HCT116 (cell line): ENCODE data around the gene GJB2. TPM values are rescaled to one million over a fixed set of nuclear protein-coding genes. Genes with fewer than 3 reads are reported as not detected.

Source experiments
- ATAC-seq: fragments of 200-7000 bp; cut with Tn5 transposase; 2 replicates; pipeline ENCODE4 v1.9.1; 2020; ENCODE audit warnings: mild to moderate bottlenecking, moderate library complexity
- BruUV-seq: library from RNA; stranded (reverse); fragments of 400-500 nt; replicated peaks from 2 replicates; lab custom pipeline; 2021; lab: Mats Ljungman, UMichigan
- CTCF ChIA-PET: fragments of 300-600 bp; sonication (Branson Sonifier 250); formaldehyde crosslinking; loops from one replicate; lab custom pipeline; 2021; ENCODE audit warnings: antibody characterized with exemption; lab: Charles Lee
- POLR2A ChIA-PET: fragments of 300-600, 350-600 bp; sonication (Branson Sonifier 250); formaldehyde crosslinking; loops from one replicate; lab custom pipeline; 2021; ENCODE audit warnings: antibody characterized with exemption; lab: Charles Lee
- RAD21 ChIA-PET, 2 experiments: fragments of 300-600 bp; sonication (Branson Sonifier 250); formaldehyde crosslinking; loops; one replicate each; lab custom pipeline; 2023; ENCODE audit warnings: low total read pairs in 2 of 2; ENCODE audit not compliant: uncharacterized antibody in 2 of 2, unreplicated experiment in 2 of 2, low non-redundant PET in 1 of 2; lab: Charles Lee
- DNase-seq: peaks from one replicate; pipeline ENCODE4 v3.0.0-alpha.2; 2010; ENCODE audit warnings: low read depth, low spot score
- H2AFZ ChIP-seq: fragments of 200-600 bp; shearing (Covaris generic), sonication (generic); 2 replicates; pipeline ENCODE4 v1.6.1; 2017; ENCODE audit warnings: low read depth, mixed run types, mixed read lengths, antibody characterized with exemption, low read length; ENCODE audit not compliant: poor library complexity, severe bottlenecking
- H3K27ac ChIP-seq: 2 replicates; pipeline ENCODE4 v1.5.1; 2012; ENCODE audit warnings: low read depth, low read length
- H3K27me3 ChIP-seq: fragments of 200-600 bp; sonication (generic); 2 replicates; pipeline ENCODE4 v1.6.1; 2016; ENCODE audit warnings: mixed run types, low read length, mixed read lengths; ENCODE audit not compliant: insufficient read depth
- H3K36me3 ChIP-seq, 2 experiments: fragments of 200-500 bp in 1 of 2; fragments of 200-600 bp in 1 of 2; sonication (Bioruptor generic) in 1 of 2; sonication (generic) in 1 of 2; 2 replicates each; pipeline versions ENCODE4 v1.5.1 to v1.6.1; 2014 to 2016; ENCODE audit warnings: low read length in 2 of 2, inconsistent platforms in 1 of 2, mixed read lengths in 1 of 2, mixed run types in 1 of 2; ENCODE audit not compliant: insufficient read depth in 2 of 2, control insufficient read depth in 1 of 2
- H3K4me1 ChIP-seq, 2 experiments: fragments of 200-600 bp in 1 of 2; sonication (generic) in 1 of 2; 2 replicates each; pipeline versions ENCODE4 v1.5.1 to v1.6.1; 2012 to 2017; ENCODE audit warnings: low read length in 2 of 2, inconsistent platforms in 1 of 2, mild to moderate bottlenecking in 1 of 2, mixed read lengths in 1 of 2, mixed run types in 1 of 2, moderate library complexity in 1 of 2; ENCODE audit not compliant: insufficient read depth in 2 of 2, control insufficient read depth in 1 of 2
- H3K4me2 ChIP-seq: fragments of 200-600 bp; sonication (generic); 2 replicates; pipeline ENCODE4 v1.6.1; 2017; ENCODE audit warnings: mixed run types, low read length, mixed read lengths
- H3K4me3 ChIP-seq, 2 experiments: fragments of 200-600 bp in 1 of 2; sonication (generic) in 1 of 2; replicated peaks in 1 of 2; 2 replicates each; pipeline ENCODE4 v1.5.1; 2011 to 2016; ENCODE audit warnings: low read length in 2 of 2, control low read depth in 1 of 2, low read depth in 1 of 2, mild to moderate bottlenecking in 1 of 2, mixed read lengths in 1 of 2, mixed run types in 1 of 2
- H3K79me2 ChIP-seq: fragments of 200-600 bp; sonication (generic); 2 replicates; pipeline ENCODE4 v1.6.1; 2017; ENCODE audit warnings: mild to moderate bottlenecking, mixed run types, low read length, moderate library complexity, mixed read lengths; ENCODE audit not compliant: insufficient read depth
- H3K9ac ChIP-seq: fragments of 200-600 bp; sonication (generic); 2 replicates; pipeline ENCODE4 v1.6.1; 2016; ENCODE audit warnings: low read length, mixed read lengths
- H3K9me2 ChIP-seq: fragments of 200-600 bp; sonication (generic), shearing (Covaris generic); 2 replicates; pipeline ENCODE4 v1.6.1; 2017; ENCODE audit warnings: mixed run types, mild to moderate bottlenecking, moderate library complexity; ENCODE audit not compliant: insufficient read depth
- H3K9me3 ChIP-seq, 2 experiments: fragments of 200-500 bp in 1 of 2; fragments of 200-600 bp in 1 of 2; sonication (Bioruptor generic) in 1 of 2; sonication (generic) in 1 of 2; 2 replicates each; pipeline ENCODE4 v1.6.1; 2014 to 2017; ENCODE audit warnings: low read length in 2 of 2, mixed read lengths in 2 of 2, inconsistent platforms in 1 of 2, low read depth in 1 of 2, mild to moderate bottlenecking in 1 of 2, mixed run types in 1 of 2, moderate library complexity in 1 of 2; ENCODE audit not compliant: control insufficient read depth in 1 of 2, insufficient read depth in 1 of 2
- H4K20me1 ChIP-seq: fragments of 200-600 bp; sonication (generic), shearing (Covaris generic); 2 replicates; pipeline ENCODE4 v1.6.1; 2017; ENCODE audit warnings: mixed run types, mild to moderate bottlenecking, moderate library complexity; ENCODE audit not compliant: insufficient read depth
- EGR1 ChIP-seq: IDR thresholded peaks from 2 replicates; pipeline ENCODE4 v1.6.1; 2012; ENCODE audit warnings: low read depth
- EZH2 ChIP-seq: fragments of 200-600 bp; sonication (generic); IDR thresholded peaks from 2 replicates; pipeline ENCODE4 v1.6.1; 2017; ENCODE audit warnings: antibody characterized with exemption, mixed run types
- FOSL1 ChIP-seq: IDR thresholded peaks from 2 replicates; pipeline ENCODE4 v1.6.1; 2012; ENCODE audit warnings: low read depth
- POLR2AphosphoS5 ChIP-seq: IDR thresholded peaks from 2 replicates; pipeline ENCODE4 v1.6.1; 2011; ENCODE audit warnings: mild to moderate bottlenecking, low read depth, low read length, moderate library complexity
- RAD21 ChIP-seq: IDR thresholded peaks from 2 replicates; pipeline ENCODE4 v1.6.1; 2012; ENCODE audit warnings: low read depth, mild to moderate bottlenecking
- SP1 ChIP-seq: IDR thresholded peaks from 2 replicates; pipeline ENCODE4 v1.6.1; 2012; ENCODE audit warnings: low read depth
- TCF7L2 ChIP-seq: IDR thresholded peaks from 2 replicates; pipeline ENCODE4 v1.7.0; 2011; ENCODE audit warnings: borderline replicate concordance, inconsistent platforms; ENCODE audit not compliant: insufficient read depth, insufficient read length; ENCODE audit errors: extremely low read depth
- ZFX ChIP-seq: fragments of 450-650 bp; IDR thresholded peaks from 2 replicates; pipeline ENCODE4 v1.6.1; 2017
- ZNF274 ChIP-seq: fragments of 200-500 bp; sonication (Bioruptor generic); IDR thresholded peaks from 2 replicates; pipeline ENCODE4 v1.6.1; 2014; ENCODE audit warnings: mild to moderate bottlenecking, low read depth, low read length, inconsistent platforms
- intact Hi-C: fragments of 100-400 bp; cut with micrococcal nuclease; formaldehyde crosslinking; loops from 2 replicates; pipeline ENCODE4 v1.10.0; 2022
- total RNA-seq: library from RNA; stranded (reverse); gene quantifications from one replicate; pipeline ENCODE4 v1.2.1, GENCODE V29; 2021; ENCODE audit not compliant: unreplicated experiment
- TF ChIP-seq, protein P1 (sequence below): IDR thresholded peaks from 2 replicates; pipeline ENCODE4 v1.6.1; 2012; ENCODE audit warnings: low read depth

Gene GJB2
- total RNA-seq, 1 experiment from 2014 or later = 44.7 TPM

DNA sequence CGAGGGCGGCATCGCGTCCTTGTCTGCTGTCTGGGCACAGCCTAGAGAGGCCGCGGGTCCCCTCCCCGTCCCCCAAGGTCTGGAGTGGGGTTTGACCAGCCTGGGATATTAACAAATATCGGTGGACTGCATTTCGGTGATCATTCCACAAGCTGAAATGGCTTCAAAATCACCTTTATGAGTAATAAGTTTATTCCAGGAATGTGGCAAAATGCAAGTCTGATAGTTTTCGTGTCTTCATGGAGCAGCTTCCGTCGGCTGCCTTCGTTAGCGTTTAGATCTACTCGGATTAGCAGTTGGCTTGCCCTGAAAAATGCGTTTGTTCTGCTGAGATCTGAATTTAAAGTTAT, 30.8 kb downstream of the GJB2 start:
- H3K36me3 ChIP-seq = no peaks in the 10 kb centered on the region
- H2AFZ ChIP-seq = peak overlapping the region; percentile 16
- intact Hi-C loops = loop anchor here (2.0 to 5.0 kb wide), 3 partner anchors 35 to 125 kb away; no protein-coding TSS in a partner anchor
- ChIA-PET CTCF (interaction anchor here (1.1 kb wide), 1 partner anchor 34 kb away, joined by 3 read pairs; no protein-coding TSS in a partner anchor), POLR2A (interaction anchor here (1.0 kb wide), 1 partner anchor 34 kb away, joined by 3 read pairs; no protein-coding TSS in a partner anchor), RAD21 (no interaction called here)
- no peak for ATAC-seq
- H3K79me2 ChIP-seq = no peaks in the 10 kb centered on the region; the same call in 1 of the 2 replicates
- H3K27me3 ChIP-seq = no peaks in the 10 kb centered on the region
- H4K20me1 ChIP-seq = no peaks in the 10 kb centered on the region
- H3K4me3 ChIP-seq = peak overlapping the region; percentile 53 to 65
- H3K4me1 ChIP-seq = peaks cover 10 to 29% of the 10 kb centered on the region in 2 experiments
- H3K4me2 ChIP-seq = peak overlapping the region; percentile 80
- TF ChIP-seq ZFX (0 out of 2 replicates have a peak, but pooled peaks have one; percentile 13), RAD21 (no peak), TCF7L2 (no peak), POLR2AphosphoS5 (no peak), ZNF274 (no peak), FOSL1 (no peak)
- peak overlapping the region; percentile 59 for H3K9ac ChIP-seq
- no peaks in the 10 kb centered on the region for H3K9me3 ChIP-seq
- peak overlapping the region; percentile 92 for H3K27ac ChIP-seq
- H3K9me2 ChIP-seq = no peaks in the 10 kb centered on the region
- TSS peak; percentile 86 for BruUV-seq
- DNase-seq = no peak

DNA sequence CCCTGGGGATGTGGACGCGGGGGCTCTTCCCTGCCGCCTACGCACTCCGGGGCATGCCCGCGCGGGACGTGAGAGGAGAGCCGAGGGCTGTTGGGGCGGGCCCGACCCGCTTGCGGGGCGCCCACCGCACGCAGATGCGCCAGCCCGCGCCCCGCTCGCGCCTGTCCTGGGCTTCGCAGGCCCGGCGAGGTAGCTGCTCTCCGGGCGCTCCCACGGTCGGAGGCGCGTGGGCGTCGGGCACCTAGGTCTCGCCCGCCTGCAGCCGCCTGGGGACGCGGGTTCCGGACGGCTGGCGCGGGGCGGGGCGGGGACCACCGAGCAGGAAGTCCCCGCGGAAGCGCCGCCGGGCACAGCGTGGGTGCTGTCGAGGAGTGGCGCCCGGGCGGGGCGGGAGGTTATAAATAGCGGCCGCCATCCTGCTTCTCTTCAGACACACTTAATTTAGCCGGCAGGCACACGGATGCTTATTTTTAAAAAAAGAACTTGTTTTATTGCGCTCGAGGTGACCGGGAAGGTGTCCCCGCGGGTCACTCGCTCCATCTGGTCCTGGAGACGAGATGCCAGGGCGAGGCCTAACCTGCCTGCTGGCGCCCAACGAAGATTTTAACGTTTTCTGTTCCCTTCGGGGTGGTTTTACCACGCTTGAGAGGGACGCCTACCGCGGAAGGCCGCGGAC, 31.3 kb downstream of the GJB2 start:
- peak overlapping the region; percentile 59 for H3K9ac ChIP-seq
- no peaks in the 10 kb centered on the region for H3K36me3 ChIP-seq
- no TSS peak for BruUV-seq
- H3K4me3 ChIP-seq = peak overlapping the region; percentile 53 to 65
- ChIA-PET CTCF (interaction anchor here (0.9 to 3.6 kb wide), 4 partner anchors 33 to 176 kb away, joined by 3 to 16 read pairs (median 5); no protein-coding TSS in a partner anchor), RAD21 (interaction anchor here in 1 of 2 experiments (1.3 kb wide), 1 partner anchor 34 kb away, joined by 5 read pairs; no protein-coding TSS in a partner anchor), POLR2A (interaction anchor here (0.7 to 1.0 kb wide), 2 partner anchors 34 to 41 kb away, joined by 3 to 5 read pairs; no protein-coding TSS in a partner anchor)
- H3K4me2 ChIP-seq = peak overlapping the region; percentile 80
- H2AFZ ChIP-seq = peak overlapping the region; percentile 16
- H3K9me3 ChIP-seq = no peaks in the 10 kb centered on the region
- no peaks in the 10 kb centered on the region for H4K20me1 ChIP-seq
- peak; percentile 54 for ATAC-seq
- peaks cover 10 to 29% of the 10 kb centered on the region in 2 experiments for H3K4me1 ChIP-seq
- H3K9me2 ChIP-seq = no peaks in the 10 kb centered on the region
- H3K27ac ChIP-seq = peak overlapping the region; percentile 92
- H3K79me2 ChIP-seq = no peaks in the 10 kb centered on the region; the same call in 1 of the 2 replicates
- no peak for DNase-seq
- intact Hi-C loops = loop anchor here (2.0 to 5.0 kb wide), 3 partner anchors 35 to 124 kb away; no protein-coding TSS in a partner anchor
- TF ChIP-seq EZH2 = no peak
- TF ChIP-seq RAD21 = no peak
- peak; percentile 62 for TF ChIP-seq ZFX
- TF ChIP-seq SP1 = no peak
- TF ChIP-seq, protein P1, sequence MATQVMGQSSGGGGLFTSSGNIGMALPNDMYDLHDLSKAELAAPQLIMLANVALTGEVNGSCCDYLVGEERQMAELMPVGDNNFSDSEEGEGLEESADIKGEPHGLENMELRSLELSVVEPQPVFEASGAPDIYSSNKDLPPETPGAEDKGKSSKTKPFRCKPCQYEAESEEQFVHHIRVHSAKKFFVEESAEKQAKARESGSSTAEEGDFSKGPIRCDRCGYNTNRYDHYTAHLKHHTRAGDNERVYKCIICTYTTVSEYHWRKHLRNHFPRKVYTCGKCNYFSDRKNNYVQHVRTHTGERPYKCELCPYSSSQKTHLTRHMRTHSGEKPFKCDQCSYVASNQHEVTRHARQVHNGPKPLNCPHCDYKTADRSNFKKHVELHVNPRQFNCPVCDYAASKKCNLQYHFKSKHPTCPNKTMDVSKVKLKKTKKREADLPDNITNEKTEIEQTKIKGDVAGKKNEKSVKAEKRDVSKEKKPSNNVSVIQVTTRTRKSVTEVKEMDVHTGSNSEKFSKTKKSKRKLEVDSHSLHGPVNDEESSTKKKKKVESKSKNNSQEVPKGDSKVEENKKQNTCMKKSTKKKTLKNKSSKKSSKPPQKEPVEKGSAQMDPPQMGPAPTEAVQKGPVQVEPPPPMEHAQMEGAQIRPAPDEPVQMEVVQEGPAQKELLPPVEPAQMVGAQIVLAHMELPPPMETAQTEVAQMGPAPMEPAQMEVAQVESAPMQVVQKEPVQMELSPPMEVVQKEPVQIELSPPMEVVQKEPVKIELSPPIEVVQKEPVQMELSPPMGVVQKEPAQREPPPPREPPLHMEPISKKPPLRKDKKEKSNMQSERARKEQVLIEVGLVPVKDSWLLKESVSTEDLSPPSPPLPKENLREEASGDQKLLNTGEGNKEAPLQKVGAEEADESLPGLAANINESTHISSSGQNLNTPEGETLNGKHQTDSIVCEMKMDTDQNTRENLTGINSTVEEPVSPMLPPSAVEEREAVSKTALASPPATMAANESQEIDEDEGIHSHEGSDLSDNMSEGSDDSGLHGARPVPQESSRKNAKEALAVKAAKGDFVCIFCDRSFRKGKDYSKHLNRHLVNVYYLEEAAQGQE = no peak
- TF ChIP-seq EGR1 = 0 out of 2 replicates have a peak, but pooled peaks have one; percentile 27
- no peaks in the 10 kb centered on the region for H3K27me3 ChIP-seq
